ENCODE data around the gene ZNF462.
"Not testable (repeated sequence)": the region's sequence is repeated elsewhere in the genome, so short reads cannot be mapped to it uniquely, and the experiment has no call there.

The ZNF462 gene

GRCh38 chr9:106846307-106846706 lies 16.7 kb upstream of the ZNF462 start:
- H3K4me3 ChIP-seq (ENCODE audit: low read length): no peak overlapping the region
- H3K27ac ChIP-seq (ENCODE audit: low read length): no peak overlapping the region
- H3K4me1 ChIP-seq (ENCODE audit: insufficient read depth, low read length): no peaks in the 10 kb centered on the region
- no peaks in the 10 kb centered on the region for H3K9me3 ChIP-seq (ENCODE audit: insufficient read depth, low read depth, low read length)
- H3K9ac ChIP-seq (ENCODE audit: low read depth, low read length): no peak overlapping the region
- H3K36me3 ChIP-seq (ENCODE audit: insufficient read depth, low read depth, low read length): no peaks in the 10 kb centered on the region
- no peaks in the 10 kb centered on the region for H3K27me3 ChIP-seq (ENCODE audit: insufficient read depth, low read length)

GRCh38 chr9:106846857-106847256 lies 16.1 kb upstream of the ZNF462 start:
- Histone ChIP-seq H3K9ac (ENCODE audit: low read depth, low read length) (no peak overlapping the region), H3K27ac (ENCODE audit: low read length) (no peak overlapping the region)

GRCh38 chr9:106851640-106852039 lies 11.3 kb upstream of the ZNF462 start:
- H3K27me3 ChIP-seq (ENCODE audit: insufficient read depth, low read length); H3K4me1 ChIP-seq (ENCODE audit: insufficient read depth, low read length); H3K9me3 ChIP-seq (ENCODE audit: insufficient read depth, low read depth, low read length); H3K36me3 ChIP-seq (ENCODE audit: insufficient read depth, low read depth, low read length); H3K4me3 ChIP-seq (ENCODE audit: low read length); H3K9ac ChIP-seq (ENCODE audit: low read depth, low read length); H3K27ac ChIP-seq (ENCODE audit: low read length): not testable (repeated sequence)

More at GRCh38 chr9:106846857-106847256, 16.1 kb upstream of the ZNF462 start:
- H3K4me3 ChIP-seq (ENCODE audit: low read length): no peak overlapping the region
- H3K36me3 ChIP-seq (ENCODE audit: insufficient read depth, low read depth, low read length): no peaks in the 10 kb centered on the region
- no peaks in the 10 kb centered on the region for H3K9me3 ChIP-seq (ENCODE audit: insufficient read depth, low read depth, low read length)
- no peaks in the 10 kb centered on the region for H3K27me3 ChIP-seq (ENCODE audit: insufficient read depth, low read length)
- no peaks in the 10 kb centered on the region for H3K4me1 ChIP-seq (ENCODE audit: insufficient read depth, low read length)

- Histone ChIP-seq H3K36me3 (ENCODE audit: insufficient read depth, low read depth, low read length) (no peaks in the 10 kb centered on the region), H3K27me3 (ENCODE audit: insufficient read depth, low read length) (no peaks in the 10 kb centered on the region; the same call in 1 of the 2 replicates), H3K9ac (ENCODE audit: low read depth, low read length) (no peak overlapping the region), H3K27ac (ENCODE audit: low read length) (no peak overlapping the region), H3K9me3 (ENCODE audit: insufficient read depth, low read depth, low read length) (no peaks in the 10 kb centered on the region), H3K4me3 (ENCODE audit: low read length) (no peak overlapping the region), H3K4me1 (ENCODE audit: insufficient read depth, low read length) (peaks cover 3% of the 10 kb centered on the region)
Observed at GRCh38 chr9:106857811-106858470, 5.0 kb upstream of the ZNF462 start.

GRCh38 chr9:106859957-106860720 lies 2.8 kb upstream of the ZNF462 start:
- Histone ChIP-seq H3K4me3 (ENCODE audit: low read length) (peak overlapping the region; percentile 96), H3K9me3 (ENCODE audit: insufficient read depth, low read depth, low read length) (no peaks in the 10 kb centered on the region), H3K4me1 (ENCODE audit: insufficient read depth, low read length) (peaks cover 6% of the 10 kb centered on the region; the same call in 1 of the 2 replicates), H3K9ac (ENCODE audit: low read depth, low read length) (peak overlapping the region; percentile 97), H3K27ac (ENCODE audit: low read length) (peak overlapping the region; percentile 50), H3K27me3 (ENCODE audit: insufficient read depth, low read length) (no peaks in the 10 kb centered on the region; the same call in 1 of the 2 replicates), H3K36me3 (ENCODE audit: insufficient read depth, low read depth, low read length) (no peaks in the 10 kb centered on the region)

GRCh38 chr9:106860721-106861639 lies 2.0 kb upstream of the ZNF462 start:
- no peaks in the 10 kb centered on the region for H3K9me3 ChIP-seq (ENCODE audit: insufficient read depth, low read depth, low read length)
- no peaks in the 10 kb centered on the region; the same call in 1 of the 2 replicates for H3K27me3 ChIP-seq (ENCODE audit: insufficient read depth, low read length)
- peaks cover 13% of the 10 kb centered on the region; the same call in 1 of the 2 replicates for H3K4me1 ChIP-seq (ENCODE audit: insufficient read depth, low read length)
- peak overlapping the region; percentile 97 for H3K9ac ChIP-seq (ENCODE audit: low read depth, low read length)
- peaks cover 1% of the 10 kb centered on the region; the same call in 1 of the 2 replicates for H3K36me3 ChIP-seq (ENCODE audit: insufficient read depth, low read depth, low read length)
- H3K4me3 ChIP-seq (ENCODE audit: low read length): peak overlapping the region; percentile 96
- H3K27ac ChIP-seq (ENCODE audit: low read length): peak overlapping the region; percentile 50

- H3K4me1 ChIP-seq (ENCODE audit: insufficient read depth, low read length): peaks cover 20% of the 10 kb centered on the region; the same call in 1 of the 2 replicates
- no peaks in the 10 kb centered on the region; the same call in 1 of the 2 replicates for H3K27me3 ChIP-seq (ENCODE audit: insufficient read depth, low read length)
- peak overlapping the region; percentile 96 for H3K4me3 ChIP-seq (ENCODE audit: low read length)
- peaks cover 8% of the 10 kb centered on the region; the same call in 1 of the 2 replicates for H3K36me3 ChIP-seq (ENCODE audit: insufficient read depth, low read depth, low read length)
- H3K27ac ChIP-seq (ENCODE audit: low read length): peak overlapping the region; percentile 50
- H3K9me3 ChIP-seq (ENCODE audit: insufficient read depth, low read depth, low read length): no peaks in the 10 kb centered on the region
- peak overlapping the region; percentile 97 for H3K9ac ChIP-seq (ENCODE audit: low read depth, low read length)
Observed at GRCh38 chr9:106861640-106862109, 1.3 kb upstream of the ZNF462 start.

- Histone ChIP-seq H3K36me3 (ENCODE audit: insufficient read depth, low read depth, low read length) (peaks cover 14% of the 10 kb centered on the region; the same call in 1 of the 2 replicates), H3K9ac (ENCODE audit: low read depth, low read length) (peak overlapping the region; percentile 97), H3K27ac (ENCODE audit: low read length) (peak overlapping the region; percentile 50), H3K9me3 (ENCODE audit: insufficient read depth, low read depth, low read length) (no peaks in the 10 kb centered on the region), H3K4me3 (ENCODE audit: low read length) (peak overlapping the region; percentile 96), H3K4me1 (ENCODE audit: insufficient read depth, low read length) (peaks cover 26% of the 10 kb centered on the region; the same call in 1 of the 2 replicates), H3K27me3 (ENCODE audit: insufficient read depth, low read length) (no peaks in the 10 kb centered on the region; the same call in 1 of the 2 replicates)
Observed at GRCh38 chr9:106862110-106862820, 701 bp upstream of the ZNF462 start.

GRCh38 chr9:106864373-106865143 lies 1.6 kb downstream of the ZNF462 start:
- Histone ChIP-seq H3K9ac (ENCODE audit: low read depth, low read length) (peak overlapping the region; percentile 97), H3K9me3 (ENCODE audit: insufficient read depth, low read depth, low read length) (no peaks in the 10 kb centered on the region), H3K36me3 (ENCODE audit: insufficient read depth, low read depth, low read length) (peaks cover 31% of the 10 kb centered on the region; the same call in 1 of the 2 replicates), H3K4me1 (ENCODE audit: insufficient read depth, low read length) (peaks cover 42% of the 10 kb centered on the region), H3K4me3 (ENCODE audit: low read length) (peak overlapping the region; percentile 96), H3K27ac (ENCODE audit: low read length) (peak overlapping the region; percentile 50), H3K27me3 (ENCODE audit: insufficient read depth, low read length) (no peaks in the 10 kb centered on the region)

- Histone ChIP-seq H3K9me3 (ENCODE audit: insufficient read depth, low read depth, low read length) (no peaks in the 10 kb centered on the region), H3K36me3 (ENCODE audit: insufficient read depth, low read depth, low read length) (peaks cover 31% of the 10 kb centered on the region; the same call in 1 of the 2 replicates), H3K27ac (ENCODE audit: low read length) (no peak overlapping the region)
Observed at GRCh38 chr9:106866243-106866642, 3.3 kb downstream of the ZNF462 start.

More at GRCh38 chr9:106866243-106866642, 3.3 kb downstream of the ZNF462 start:
- Histone ChIP-seq H3K27me3 (ENCODE audit: insufficient read depth, low read length) (no peaks in the 10 kb centered on the region), H3K4me3 (ENCODE audit: low read length) (peak overlapping the region; percentile 96), H3K9ac (ENCODE audit: low read depth, low read length) (no peak overlapping the region; the same call in 1 of the 2 replicates), H3K4me1 (ENCODE audit: insufficient read depth, low read length) (peaks cover 59% of the 10 kb centered on the region)

All from iPS-20b (cell line).